HL-60 (cell line): ENCODE data around the gene HRCT1.

Experiments used
- DNase-seq, 2 experiments: peaks; one replicate each; pipeline ENCODE4 v3.0.0-alpha.2; 2010 to 2020; ENCODE audit warnings: low read depth in 1 of 2, low spot score in 1 of 2
- H3K27ac ChIP-seq: fragments of 250-450 bp; sonication (Bioruptor Pico); replicated peaks from 2 replicates; pipeline ENCODE4 v1.5.1; 2020; ENCODE audit warnings: mild to moderate bottlenecking, moderate library complexity
- H3K27me3 ChIP-seq: fragments of 250-450 bp; sonication (Bioruptor Pico); 2 replicates; pipeline ENCODE4 v1.5.1; 2021; ENCODE audit warnings: mild to moderate bottlenecking, moderate library complexity; ENCODE audit not compliant: insufficient read depth, poor library complexity, severe bottlenecking
- H3K4me3 ChIP-seq: replicated peaks from 2 replicates; pipeline ENCODE4 v1.5.1; 2011; ENCODE audit warnings: mild to moderate bottlenecking, control low read depth, low read length; ENCODE audit not compliant: insufficient read depth
- GABPA ChIP-seq: IDR thresholded peaks from 2 replicates; pipeline ENCODE4 v1.6.1; 2012; ENCODE audit warnings: low read depth
- POLR2AphosphoS5 ChIP-seq: IDR thresholded peaks from 2 replicates; pipeline ENCODE4 v1.6.1; 2012; ENCODE audit warnings: low read depth
- REST ChIP-seq: IDR thresholded peaks from 2 replicates; pipeline ENCODE4 v1.6.1; 2012; ENCODE audit warnings: low read depth; ENCODE audit not compliant: insufficient replicate concordance
- SPI1 ChIP-seq: IDR thresholded peaks from 2 replicates; pipeline ENCODE4 v1.6.1; 2012; ENCODE audit warnings: low read depth, mild to moderate bottlenecking, borderline replicate concordance
- TF ChIP-seq, protein P1 (sequence below): IDR thresholded peaks from one replicate; pipeline ENCODE4 v1.5.1; 2011; ENCODE audit warnings: low read length, control low read depth, inconsistent platforms; ENCODE audit not compliant: insufficient read depth

HRCT1 gene

DNA sequence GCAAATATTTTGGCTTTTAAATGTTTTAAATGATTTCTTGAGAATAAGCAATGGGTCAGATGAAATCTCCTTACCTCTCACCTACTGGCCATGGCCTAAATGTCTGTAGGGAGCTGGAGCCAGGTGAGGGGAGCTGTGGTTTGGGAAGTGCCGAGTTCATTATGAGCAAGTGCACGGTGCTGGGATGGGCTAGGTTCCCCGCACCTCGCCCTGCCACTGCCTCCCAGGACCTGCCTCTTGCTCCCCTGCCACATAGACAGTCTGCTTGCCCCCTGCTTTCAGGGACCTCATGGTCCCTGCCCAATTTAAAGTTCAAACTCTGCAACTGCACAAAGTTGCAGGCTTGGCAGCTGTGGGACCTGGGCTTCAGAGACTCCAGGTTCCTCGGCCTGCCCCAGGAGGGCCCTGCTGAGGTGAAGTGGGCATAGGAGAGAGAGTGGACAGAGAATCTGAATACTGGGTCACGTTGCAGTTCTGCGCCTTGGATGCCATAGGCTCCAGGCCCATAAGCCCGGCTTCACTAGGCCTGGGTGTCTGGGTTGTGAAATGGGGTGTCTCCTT lies 41.2 kb upstream of the HRCT1 start:
- TF ChIP-seq, protein P1, sequence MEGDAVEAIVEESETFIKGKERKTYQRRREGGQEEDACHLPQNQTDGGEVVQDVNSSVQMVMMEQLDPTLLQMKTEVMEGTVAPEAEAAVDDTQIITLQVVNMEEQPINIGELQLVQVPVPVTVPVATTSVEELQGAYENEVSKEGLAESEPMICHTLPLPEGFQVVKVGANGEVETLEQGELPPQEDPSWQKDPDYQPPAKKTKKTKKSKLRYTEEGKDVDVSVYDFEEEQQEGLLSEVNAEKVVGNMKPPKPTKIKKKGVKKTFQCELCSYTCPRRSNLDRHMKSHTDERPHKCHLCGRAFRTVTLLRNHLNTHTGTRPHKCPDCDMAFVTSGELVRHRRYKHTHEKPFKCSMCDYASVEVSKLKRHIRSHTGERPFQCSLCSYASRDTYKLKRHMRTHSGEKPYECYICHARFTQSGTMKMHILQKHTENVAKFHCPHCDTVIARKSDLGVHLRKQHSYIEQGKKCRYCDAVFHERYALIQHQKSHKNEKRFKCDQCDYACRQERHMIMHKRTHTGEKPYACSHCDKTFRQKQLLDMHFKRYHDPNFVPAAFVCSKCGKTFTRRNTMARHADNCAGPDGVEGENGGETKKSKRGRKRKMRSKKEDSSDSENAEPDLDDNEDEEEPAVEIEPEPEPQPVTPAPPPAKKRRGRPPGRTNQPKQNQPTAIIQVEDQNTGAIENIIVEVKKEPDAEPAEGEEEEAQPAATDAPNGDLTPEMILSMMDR, result no peak
- TF ChIP-seq POLR2AphosphoS5 (no peak), SPI1 (no peak), REST (no peak), GABPA (no peak)
- no peak overlapping the region for H3K27ac ChIP-seq
- DNase-seq, result no peak
- no peak overlapping the region for H3K4me3 ChIP-seq
- peaks cover 15% of the 10 kb centered on the region for H3K27me3 ChIP-seq

DNA sequence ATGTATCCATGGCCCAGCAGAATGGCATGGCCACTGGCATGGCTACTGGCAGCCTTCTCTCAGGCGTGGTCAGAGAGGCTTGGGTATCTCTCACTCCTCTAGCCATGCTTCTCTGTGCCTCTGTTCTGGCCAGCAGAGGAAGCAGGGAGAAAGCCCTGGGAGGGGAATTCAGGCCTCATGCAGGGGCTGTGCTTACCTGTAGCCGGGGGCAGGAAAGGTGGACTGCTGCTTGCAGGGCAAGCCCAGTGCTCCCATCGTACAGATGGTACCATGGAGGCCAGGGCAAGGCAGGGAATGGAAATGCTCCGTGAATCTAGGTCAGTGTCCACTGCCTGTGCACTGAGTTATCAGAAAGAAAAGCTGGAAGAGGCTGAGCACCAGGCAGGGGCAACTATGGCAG lies 38.5 kb upstream of the HRCT1 start:
- Histone ChIP-seq H3K27me3 (peaks cover 7% of the 10 kb centered on the region), H3K27ac (no peak overlapping the region), H3K4me3 (no peak overlapping the region)
- no peak for DNase-seq
- no peak for TF ChIP-seq REST
- TF ChIP-seq SPI1, result no peak
- TF ChIP-seq, protein P1, result no peak
- no peak for TF ChIP-seq POLR2AphosphoS5
- TF ChIP-seq GABPA, result no peak

- TF ChIP-seq POLR2AphosphoS5 (no peak), GABPA (no peak), SPI1 (no peak), REST (no peak)
- TF ChIP-seq, protein P1, result no peak
- peaks cover 4% of the 10 kb centered on the region for H3K27me3 ChIP-seq
- H3K27ac ChIP-seq, result no peak overlapping the region
- no peak for DNase-seq
- no peak overlapping the region for H3K4me3 ChIP-seq
These were observed 37.1 kb upstream of the HRCT1 start for GRCh38 chr9:35868933-35869332.
